Measurements from ENCODE around the gene SLC38A9.

The SLC38A9 gene

GRCh38 chr5:55601204-55601618, 110.9 kb downstream of the SLC38A9 start:
- Histone ChIP-seq H3K36me3 (no peaks in the 10 kb centered on the region), H3K27me3 (ENCODE audit: insufficient read depth, low read depth, severe bottlenecking) (no peaks in the 10 kb centered on the region), H3K27ac (no peak overlapping the region), H3K4me3 (ENCODE audit: low read depth, low read length) (no peak overlapping the region), H3K9me3 (ENCODE audit: severe bottlenecking) (no peaks in the 10 kb centered on the region)
- TF ChIP-seq, protein P1, sequence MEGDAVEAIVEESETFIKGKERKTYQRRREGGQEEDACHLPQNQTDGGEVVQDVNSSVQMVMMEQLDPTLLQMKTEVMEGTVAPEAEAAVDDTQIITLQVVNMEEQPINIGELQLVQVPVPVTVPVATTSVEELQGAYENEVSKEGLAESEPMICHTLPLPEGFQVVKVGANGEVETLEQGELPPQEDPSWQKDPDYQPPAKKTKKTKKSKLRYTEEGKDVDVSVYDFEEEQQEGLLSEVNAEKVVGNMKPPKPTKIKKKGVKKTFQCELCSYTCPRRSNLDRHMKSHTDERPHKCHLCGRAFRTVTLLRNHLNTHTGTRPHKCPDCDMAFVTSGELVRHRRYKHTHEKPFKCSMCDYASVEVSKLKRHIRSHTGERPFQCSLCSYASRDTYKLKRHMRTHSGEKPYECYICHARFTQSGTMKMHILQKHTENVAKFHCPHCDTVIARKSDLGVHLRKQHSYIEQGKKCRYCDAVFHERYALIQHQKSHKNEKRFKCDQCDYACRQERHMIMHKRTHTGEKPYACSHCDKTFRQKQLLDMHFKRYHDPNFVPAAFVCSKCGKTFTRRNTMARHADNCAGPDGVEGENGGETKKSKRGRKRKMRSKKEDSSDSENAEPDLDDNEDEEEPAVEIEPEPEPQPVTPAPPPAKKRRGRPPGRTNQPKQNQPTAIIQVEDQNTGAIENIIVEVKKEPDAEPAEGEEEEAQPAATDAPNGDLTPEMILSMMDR (IDR thresholded peaks at IDR 0.05; ENCODE audit: low read depth, low read length) = no peak
- DNase-seq = no peak

GRCh38 chr5:55600497-55601203, 111.5 kb downstream of the SLC38A9 start:
- Histone ChIP-seq H3K27ac (no peak overlapping the region), H3K9me3 (ENCODE audit: severe bottlenecking) (no peaks in the 10 kb centered on the region), H3K27me3 (ENCODE audit: insufficient read depth, low read depth, severe bottlenecking) (no peaks in the 10 kb centered on the region), H3K36me3 (no peaks in the 10 kb centered on the region), H3K4me3 (ENCODE audit: low read depth, low read length) (no peak overlapping the region)
- TF ChIP-seq, protein P1 (IDR thresholded peaks at IDR 0.05; ENCODE audit: low read depth, low read length) = no peak
- DNase-seq = no peak

DNA sequence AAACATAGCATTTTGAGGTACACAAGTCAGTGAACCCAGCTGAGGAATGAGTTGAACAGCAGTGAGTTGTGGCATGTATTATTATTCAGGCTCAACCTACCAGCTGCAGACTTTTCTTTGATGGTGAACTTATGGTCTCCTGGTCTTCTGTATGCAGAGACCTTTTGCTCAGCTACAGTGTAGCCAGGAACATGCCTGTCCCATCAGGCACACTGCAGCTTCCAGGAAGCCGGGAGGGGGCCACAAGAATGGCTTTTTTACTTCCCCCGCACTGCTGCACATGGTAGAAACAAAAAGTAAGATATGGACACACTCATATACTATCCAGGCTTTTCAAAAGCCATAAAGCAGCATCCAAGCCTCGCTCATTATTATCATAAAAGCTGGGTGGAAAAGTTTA, 112.0 kb downstream of the SLC38A9 start:
- no peak overlapping the region for H3K27ac ChIP-seq
- TF ChIP-seq, protein P1 (IDR thresholded peaks at IDR 0.05; ENCODE audit: low read depth, low read length) = no peak

GRCh38 chr5:55599148-55600050, 112.7 kb downstream of the SLC38A9 start:
- no peaks in the 10 kb centered on the region for H3K27me3 ChIP-seq (ENCODE audit: insufficient read depth, low read depth, severe bottlenecking)

More for the DNA sequence above, 112.0 kb downstream of the SLC38A9 start:
- no peak for DNase-seq
- Histone ChIP-seq H3K27me3 (ENCODE audit: insufficient read depth, low read depth, severe bottlenecking) (no peaks in the 10 kb centered on the region), H3K4me3 (ENCODE audit: low read depth, low read length) (no peak overlapping the region), H3K9me3 (ENCODE audit: severe bottlenecking) (no peaks in the 10 kb centered on the region), H3K36me3 (no peaks in the 10 kb centered on the region)

DNA sequence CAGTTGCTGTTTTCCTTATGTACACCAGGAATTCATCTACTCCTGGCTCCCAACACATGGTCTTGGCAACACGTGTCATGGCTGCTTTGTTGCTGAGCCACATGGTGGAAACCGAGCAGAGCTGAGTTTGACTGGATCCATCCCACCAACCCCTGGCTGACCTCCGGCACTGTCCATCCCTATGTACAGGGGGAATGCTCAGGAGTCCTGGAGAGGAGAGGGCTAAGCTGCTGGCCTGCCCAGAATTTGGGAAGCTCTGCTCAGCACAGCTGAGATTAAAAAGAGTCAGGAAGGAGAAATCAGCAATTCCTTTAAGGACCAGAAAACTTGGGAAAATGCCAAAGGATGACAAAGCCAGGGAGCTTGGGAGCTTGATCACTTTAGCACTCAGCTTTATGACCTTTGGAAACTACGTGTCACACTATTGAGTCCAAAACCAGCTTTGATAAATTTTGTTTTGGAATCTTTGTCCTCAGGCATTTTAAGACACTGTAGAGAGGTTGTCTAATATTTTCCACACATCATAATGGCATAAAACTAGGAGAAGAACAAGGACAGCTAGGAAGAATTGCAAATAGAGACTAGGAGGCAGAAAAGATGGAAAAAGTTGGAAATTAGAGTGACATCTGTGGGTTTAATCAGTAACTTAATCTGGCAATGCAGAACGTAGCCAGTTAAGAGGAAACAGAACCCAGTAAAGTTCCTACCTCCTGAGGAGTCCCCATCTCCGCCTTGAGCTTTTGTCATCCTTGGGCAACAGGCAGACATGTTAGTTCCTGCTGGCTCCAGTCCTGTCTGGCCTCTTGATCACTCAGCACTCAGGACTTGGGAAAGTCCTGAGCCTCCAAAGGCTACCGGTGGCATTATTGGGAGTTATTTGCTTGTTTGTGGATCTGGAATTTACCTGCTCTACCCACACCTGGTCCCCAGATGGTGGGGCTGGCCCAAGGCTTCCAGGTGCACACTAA, 114.8 kb downstream of the SLC38A9 start:
- Histone ChIP-seq H3K27me3 (ENCODE audit: insufficient read depth, low read depth, severe bottlenecking) (no peaks in the 10 kb centered on the region), H3K9me3 (ENCODE audit: severe bottlenecking) (no peaks in the 10 kb centered on the region), H3K27ac (no peak overlapping the region), H3K4me3 (ENCODE audit: low read depth, low read length) (no peak overlapping the region), H3K36me3 (no peaks in the 10 kb centered on the region)
- no peak for DNase-seq
- TF ChIP-seq, protein P1 (IDR thresholded peaks at IDR 0.05; ENCODE audit: low read depth, low read length) = no peak

More at GRCh38 chr5:55599148-55600050, 112.7 kb downstream of the SLC38A9 start:
- Histone ChIP-seq H3K4me3 (ENCODE audit: low read depth, low read length) (no peak overlapping the region), H3K9me3 (ENCODE audit: severe bottlenecking) (no peaks in the 10 kb centered on the region), H3K36me3 (no peaks in the 10 kb centered on the region), H3K27ac (no peak overlapping the region)
- DNase-seq = no peak
- TF ChIP-seq, protein P1 (IDR thresholded peaks at IDR 0.05; ENCODE audit: low read depth, low read length) = no peak
